HG02623 (cell line): ENCODE measurements around the gene SLC24A5.

Source experiments
- ATAC-seq: cut with Tn5 transposase; IDR thresholded peaks from one replicate; pipeline ENCODE4 v1.9.1; 2021; ENCODE audit warnings: moderate library complexity; ENCODE audit not compliant: unreplicated experiment

The SLC24A5 gene

DNA sequence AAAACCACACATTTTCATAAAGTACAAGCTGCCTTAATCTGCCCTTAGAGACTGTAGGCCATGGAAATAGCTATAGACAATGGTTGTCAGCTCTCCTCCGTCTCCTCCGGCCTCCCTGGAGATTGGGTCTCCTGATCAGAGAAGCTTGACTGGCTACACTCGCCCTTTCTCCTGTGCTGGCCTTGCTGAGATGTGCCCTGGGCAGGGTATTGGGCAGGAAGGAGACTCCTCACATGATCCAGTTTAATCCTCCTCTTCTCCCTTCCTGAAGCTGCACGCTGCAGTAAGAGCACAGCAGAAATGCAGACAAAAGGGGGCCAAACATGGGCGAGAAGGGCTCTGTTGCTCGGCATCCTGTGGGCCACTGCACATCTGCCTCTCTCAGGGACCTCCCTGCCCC lies at the start of gene SLC24A5:
Gene SLC24A5 (plus strand): TSS at position 246 of the 400 bp plus-strand sequence. CDS start 55 bp downstream, at position 301.
- no peak for ATAC-seq

GRCh38 chr15:48072941-48073340 lies 47.8 kb upstream of the SLC24A5 start:
- no peak for ATAC-seq

DNA sequence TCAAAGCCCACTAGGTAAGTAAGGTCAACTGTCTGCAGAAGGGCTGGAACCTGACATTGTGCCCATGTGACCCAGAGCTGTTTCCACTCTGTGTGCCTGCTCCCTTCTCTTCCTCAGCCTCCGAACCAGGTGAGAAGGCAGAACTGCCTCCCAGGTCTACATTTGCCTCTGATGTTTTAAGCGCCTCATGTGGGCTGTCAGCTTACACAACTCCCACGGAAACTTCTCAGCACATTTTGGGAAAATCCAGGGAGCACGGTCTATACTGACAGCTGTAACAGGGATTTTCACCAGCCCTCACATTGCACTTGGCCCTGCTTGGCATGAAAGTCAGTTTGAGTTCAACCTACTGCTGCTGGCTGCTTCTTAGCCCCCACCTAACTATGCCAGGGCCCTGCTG lies 46.9 kb upstream of the SLC24A5 start:
- no peak for ATAC-seq

GRCh38 chr15:48076454-48076853 lies 44.3 kb upstream of the SLC24A5 start:
- ATAC-seq, result no peak

DNA sequence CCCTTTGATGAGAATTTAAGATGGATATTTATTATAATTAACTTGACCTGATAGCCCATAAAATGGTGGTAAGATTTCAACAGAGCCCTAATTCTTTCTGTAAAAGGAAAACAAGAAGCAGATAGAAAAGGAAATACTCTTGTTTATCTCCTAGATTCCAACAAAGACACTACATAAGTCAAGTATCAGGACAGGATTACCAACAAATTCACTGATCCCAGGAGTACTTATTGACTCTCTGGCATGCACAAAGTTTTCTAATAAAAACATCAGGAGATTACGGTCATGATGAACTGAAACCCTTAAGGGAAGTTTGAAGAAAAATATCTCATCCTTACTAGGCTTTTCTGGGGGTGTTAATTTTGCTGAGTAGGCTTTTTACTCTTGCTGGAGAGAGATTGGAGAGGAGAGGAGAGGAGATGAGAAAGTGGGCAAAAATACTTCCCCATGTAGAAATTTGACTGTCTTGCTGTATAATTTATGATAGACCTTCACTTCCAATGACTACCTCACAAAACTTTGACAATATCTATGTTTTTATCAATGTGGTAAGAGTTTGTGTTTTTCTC lies 43.1 kb upstream of the SLC24A5 start:
- ATAC-seq, result no peak

DNA sequence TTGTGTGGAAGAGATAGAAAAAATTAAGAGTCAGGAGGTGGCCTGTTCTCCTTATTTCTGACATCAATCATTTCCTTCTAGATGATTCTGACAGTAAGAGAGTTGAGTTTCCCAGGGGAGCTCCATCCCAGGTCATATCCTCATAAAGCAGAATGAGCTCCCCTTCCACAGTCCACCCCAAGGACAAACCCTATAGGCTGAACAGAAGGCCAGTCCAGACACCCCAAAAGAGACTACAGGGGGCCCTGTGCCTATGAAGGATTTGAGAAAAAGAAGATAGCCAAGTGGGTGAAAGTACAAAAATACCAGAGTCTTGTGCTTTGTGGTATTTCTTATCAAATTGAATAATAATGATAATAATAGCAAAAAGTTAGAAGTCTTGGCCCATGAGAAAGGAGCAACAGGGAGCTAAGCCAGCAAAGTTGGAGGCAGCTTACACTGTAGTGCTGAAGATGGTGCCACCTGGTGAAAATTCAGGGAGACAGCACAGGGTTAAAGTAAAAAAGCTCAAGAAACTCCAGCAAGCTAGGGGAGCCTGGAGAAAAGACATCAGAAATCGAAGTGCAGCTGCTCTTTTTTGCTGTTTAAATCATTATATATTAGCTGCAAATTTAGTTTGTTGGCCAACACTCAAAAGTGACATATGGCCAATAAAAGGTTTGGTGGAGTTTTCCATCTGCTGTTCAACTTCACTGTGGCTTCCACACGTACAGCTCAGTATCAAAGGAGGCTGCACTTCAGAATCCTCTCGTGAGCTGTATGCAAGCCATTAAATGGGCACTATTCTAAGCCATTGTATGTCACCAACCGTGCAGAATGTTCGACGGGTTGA lies 35.8 kb upstream of the SLC24A5 start:
- ATAC-seq, result no peak

DNA sequence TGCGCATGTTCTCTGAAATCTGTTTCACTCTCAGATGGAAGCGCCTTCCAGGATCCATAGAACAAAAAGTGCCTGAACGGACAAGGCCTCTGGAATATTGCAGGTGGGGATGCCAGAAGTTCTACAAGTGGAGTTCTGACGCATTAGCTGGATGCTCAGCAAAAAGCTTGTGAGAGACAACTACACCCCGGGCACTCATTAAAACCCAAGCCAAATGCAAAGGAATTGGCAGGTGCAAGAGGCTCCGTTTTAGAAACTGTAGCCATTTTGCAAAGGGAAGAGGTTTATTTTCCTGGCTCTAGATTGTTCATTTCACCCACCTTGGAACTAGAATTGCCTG lies 35.2 kb upstream of the SLC24A5 start:
- ATAC-seq, result no peak

DNA sequence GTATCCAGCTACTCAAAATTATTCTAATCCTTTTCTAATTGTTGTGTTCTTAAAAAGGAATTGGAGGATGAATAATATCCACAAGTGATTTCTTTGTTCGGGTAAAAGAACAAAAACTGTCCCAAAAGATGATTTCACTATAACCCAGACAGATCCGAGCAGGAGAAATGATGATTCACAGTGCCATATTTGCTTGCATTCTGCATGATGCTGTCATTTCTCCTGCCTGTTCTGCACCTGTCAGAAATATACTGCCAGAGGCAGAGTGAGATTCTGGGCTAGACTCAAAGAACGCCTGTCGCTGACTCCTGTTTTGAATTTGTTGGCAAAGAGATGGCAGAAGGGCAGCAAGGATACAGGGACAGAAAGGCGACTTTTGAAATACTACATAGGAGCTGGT lies 34.7 kb upstream of the SLC24A5 start:
- no peak for ATAC-seq

- no peak for ATAC-seq
These were observed 34.2 kb upstream of the SLC24A5 start for GRCh38 chr15:48086576-48086975.

- no peak for ATAC-seq
These were observed 32.9 kb upstream of the SLC24A5 start for GRCh38 chr15:48087844-48088243.

GRCh38 chr15:48089702-48090101 lies 31.1 kb upstream of the SLC24A5 start:
- no peak for ATAC-seq

GRCh38 chr15:48090115-48090514 lies 30.7 kb upstream of the SLC24A5 start:
- no peak for ATAC-seq

- no peak for ATAC-seq
These were observed 30.1 kb upstream of the SLC24A5 start for GRCh38 chr15:48090666-48091065.

DNA sequence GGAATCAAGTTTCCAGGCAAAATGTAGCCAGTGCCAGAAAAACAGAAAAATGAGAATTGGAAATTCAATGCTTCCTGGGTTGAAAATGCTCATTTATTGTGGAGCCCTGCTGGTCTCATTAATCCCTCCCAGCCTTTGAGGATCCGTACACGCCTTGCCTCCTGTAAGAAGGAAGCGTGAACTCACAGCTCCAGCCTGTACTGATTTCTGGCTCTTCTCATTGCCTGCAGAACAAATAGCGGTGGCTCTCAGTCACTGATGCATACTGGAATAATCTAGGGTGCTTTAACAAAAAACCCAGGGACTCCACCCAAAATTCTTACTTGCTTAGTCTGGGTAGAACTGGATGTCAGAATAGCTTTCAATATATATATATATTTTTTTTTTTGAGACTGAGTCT lies 29.3 kb upstream of the SLC24A5 start:
- ATAC-seq, result no peak

DNA sequence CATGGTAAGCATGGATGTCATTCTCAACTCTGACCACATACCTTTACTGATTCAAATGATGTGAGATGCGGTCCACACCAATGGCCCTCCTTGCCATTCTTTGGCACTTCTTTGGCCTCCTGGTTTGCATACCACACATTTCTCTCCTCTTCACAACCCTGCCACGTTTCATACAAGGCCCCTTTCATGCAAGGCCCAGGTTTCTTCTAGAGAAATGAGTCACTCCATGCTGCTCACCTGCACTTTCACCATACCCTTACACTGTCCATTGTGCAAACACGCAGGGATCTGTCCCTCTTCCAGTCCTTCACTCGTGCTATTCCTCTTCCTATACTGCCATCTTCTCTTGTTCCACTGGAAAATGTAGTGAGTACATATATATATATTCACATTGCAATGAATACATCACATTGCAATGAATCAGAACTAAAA lies 24.4 kb upstream of the SLC24A5 start:
- ATAC-seq, result peak; percentile 78

GRCh38 chr15:48096813-48097212 lies 24.0 kb upstream of the SLC24A5 start:
- no peak for ATAC-seq

DNA sequence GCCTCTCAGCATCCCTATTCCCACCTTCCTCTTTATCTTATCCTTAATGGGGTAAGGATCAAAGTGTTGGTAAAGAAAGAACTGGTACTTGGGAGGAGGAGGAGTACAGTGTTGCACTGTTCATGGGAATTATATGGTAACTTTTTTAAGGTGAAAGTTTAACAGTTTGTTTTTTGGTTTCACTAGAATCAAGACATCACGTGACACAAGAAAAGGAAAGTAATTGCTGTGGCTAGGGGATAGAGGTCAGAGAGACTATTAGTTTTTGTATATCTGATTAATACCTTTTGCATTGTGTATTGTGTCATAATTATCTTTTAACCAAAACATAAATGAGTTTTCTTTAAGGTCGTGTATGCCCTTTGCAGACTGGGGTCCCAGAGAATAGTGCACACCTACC lies 23.5 kb upstream of the SLC24A5 start:
- no peak for ATAC-seq

- no peak for ATAC-seq
These were observed 19.3 kb upstream of the SLC24A5 start for GRCh38 chr15:48101376-48101961.

DNA sequence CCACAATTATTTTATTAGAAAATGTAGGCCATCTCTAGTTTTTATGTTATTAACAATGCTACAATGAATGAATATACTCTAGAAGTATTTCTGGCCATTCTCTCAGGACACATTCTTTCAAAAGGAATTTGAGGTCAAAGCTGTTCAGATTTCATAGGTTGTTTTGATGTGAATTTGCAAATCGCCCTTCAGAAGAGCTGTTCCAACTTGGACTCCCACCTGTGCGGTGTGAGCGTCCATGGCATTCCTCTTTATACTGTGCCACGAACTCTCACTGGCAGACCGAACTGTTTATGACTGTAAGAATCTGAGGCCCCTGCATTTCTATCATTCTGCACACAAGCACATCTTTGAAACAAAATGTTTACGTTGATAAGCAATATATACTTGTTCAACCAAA lies 18.6 kb upstream of the SLC24A5 start:
- ATAC-seq, result no peak

DNA sequence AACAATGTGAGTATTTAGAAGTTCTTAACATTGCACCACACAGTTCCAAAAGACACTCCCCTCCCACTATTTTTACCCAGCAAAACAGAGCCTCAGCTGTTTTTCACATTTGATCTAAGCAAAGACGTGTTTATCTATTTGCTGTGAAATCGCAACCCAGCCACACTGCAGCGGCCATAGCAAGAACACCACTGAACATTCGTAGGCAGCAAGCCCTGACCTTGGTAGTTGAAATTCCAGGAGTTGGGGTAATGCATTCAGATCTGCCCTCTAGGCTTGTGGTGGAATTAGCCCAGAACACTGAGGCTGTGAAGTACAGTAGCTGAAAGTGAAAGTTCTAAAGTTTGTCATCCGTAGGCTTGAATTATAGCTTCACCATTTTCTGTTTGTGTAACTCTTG lies 17.1 kb upstream of the SLC24A5 start:
- no peak for ATAC-seq

DNA sequence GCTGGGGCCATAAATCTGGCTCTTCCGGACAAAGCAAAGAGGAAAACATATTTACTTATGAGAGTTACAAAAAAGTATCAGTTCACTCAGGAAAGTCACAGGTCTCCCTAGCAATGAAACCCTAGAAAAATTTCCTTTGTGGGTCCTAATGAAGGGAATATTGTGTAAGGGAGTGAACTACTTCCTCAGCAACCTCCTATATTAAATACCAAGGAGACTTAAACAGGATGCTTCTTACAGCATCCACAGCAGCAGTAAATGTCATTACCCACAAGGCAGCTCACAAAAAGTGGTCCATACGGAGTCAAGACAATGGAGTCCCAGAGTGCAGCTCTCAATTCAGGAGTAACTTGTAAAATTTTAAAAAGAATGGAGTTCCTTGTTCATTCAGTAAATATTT lies 14.9 kb upstream of the SLC24A5 start:
- ATAC-seq, result no peak

- no peak for ATAC-seq
These were observed 11.6 kb upstream of the SLC24A5 start for GRCh38 chr15:48109212-48109611.
